ENCODE data around the gene HNF4A.
"Not testable (repeated sequence)": the region's sequence is repeated elsewhere in the genome, so short reads cannot be mapped to it uniquely, and the experiment has no call there.

The HNF4A gene

DNA sequence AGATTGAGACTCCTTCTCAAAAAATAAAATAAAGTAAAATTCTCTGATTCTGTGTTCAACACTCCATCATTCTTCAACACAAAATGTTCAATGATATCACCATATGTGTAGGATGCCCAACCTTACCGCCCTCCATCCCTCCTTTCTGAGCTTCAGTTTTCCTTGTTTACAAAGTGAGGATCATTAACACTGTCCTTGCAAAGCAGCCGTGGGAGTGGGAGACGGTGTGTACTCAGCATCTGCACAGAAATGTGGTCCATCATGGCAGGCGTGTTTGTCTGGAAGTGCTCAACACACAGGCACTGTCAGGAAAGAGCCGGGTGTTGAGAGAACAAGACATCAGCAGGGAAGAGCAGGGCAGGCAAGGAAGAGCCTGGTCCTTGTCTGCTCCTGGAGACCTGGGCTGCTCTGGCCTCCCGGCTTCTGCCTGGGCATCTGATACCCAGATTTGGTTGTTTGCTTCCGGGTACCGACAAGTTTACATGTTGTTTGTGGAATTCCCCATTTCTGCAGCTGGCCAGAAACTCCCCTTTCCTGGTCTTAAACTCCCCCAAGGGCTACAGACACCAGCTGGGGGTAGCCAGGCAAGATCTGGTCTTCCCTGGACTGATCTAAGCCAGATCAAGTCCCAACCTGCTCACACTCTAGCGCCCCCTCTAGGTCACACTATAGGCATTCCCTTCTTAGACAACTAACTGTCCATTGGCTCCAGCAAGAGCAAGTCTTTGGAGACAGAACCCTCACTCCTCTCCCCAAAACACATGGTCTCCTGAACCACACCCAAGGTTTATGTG, 93.5 kb downstream of the HNF4A start:
- DNase-seq: no peak

DNA sequence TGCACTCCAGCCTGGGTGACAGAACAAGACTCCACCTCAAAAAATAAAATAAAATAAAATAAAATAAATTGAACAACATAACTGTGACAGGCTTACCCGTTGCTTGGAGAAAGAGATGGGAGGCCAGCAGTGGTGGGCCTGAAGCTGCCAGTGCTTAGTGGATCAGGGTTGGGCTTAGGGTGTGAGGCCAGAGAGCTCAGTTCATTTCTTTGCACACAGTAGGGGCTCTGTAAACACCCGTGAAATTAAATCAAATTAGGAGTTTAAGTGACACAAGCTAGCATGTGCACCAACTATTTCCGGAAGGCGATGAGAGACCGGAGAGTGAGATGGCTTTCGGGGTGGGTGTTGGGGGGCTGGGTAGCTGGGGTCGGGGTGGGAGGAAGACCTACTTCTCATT, 94.4 kb downstream of the HNF4A start:
- DNase-seq: no peak

DNA sequence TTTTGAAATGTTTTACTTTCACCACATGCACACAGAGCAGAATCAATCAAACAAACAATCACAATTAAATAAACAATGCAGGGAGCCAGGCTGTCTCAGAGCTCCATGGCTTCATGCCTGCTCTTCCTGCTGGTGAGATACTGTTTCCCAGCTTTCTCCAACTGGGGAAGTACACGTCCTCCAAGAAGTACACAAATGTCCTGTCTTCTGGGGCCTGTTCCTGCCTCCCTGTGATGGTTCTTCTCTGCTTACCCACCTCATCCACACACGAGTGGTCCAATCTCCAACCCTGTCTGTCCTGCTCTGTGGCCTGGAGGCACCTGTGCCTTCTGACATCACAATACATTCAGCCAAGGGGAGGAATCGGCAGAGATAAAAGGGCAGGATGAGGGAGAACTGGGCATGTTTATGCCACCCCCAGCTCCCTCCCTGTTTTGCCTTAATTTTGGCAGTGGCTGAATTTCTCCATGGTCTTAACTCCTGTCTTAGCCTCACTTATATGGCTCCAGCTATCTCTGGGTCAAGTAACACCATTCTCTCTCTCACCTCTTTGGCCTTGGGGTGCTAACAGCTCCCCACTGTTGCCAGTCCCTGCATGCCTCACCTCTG, 94.9 kb downstream of the HNF4A start:
- DNase-seq: no peak

DNA sequence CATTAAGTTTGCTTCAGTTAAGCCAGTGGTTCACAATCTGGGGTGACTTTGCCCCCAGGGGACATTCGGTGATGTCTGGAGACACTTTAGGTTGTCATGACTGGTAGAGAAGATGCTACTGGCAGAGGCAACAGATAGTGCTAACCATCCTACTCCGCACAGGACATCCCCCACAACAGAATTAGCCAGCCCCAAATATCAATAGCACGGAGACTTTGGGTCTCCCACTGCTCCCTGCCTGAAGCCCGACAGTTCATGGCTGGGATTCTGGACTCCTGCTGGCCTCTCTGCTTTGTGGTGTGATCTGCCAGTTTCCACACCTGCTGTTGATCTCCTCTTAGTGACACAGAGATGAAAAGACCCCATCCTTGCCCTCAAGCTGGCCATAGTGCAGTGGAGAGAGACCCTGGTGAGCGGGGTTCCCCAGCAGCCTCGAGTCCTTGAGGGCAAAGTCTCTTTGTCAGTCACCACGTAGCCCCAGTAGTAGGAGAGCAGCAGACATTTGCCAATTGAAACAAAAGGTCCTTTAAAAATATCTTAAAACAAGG, 95.5 kb downstream of the HNF4A start:
- DNase-seq: no peak

DNA sequence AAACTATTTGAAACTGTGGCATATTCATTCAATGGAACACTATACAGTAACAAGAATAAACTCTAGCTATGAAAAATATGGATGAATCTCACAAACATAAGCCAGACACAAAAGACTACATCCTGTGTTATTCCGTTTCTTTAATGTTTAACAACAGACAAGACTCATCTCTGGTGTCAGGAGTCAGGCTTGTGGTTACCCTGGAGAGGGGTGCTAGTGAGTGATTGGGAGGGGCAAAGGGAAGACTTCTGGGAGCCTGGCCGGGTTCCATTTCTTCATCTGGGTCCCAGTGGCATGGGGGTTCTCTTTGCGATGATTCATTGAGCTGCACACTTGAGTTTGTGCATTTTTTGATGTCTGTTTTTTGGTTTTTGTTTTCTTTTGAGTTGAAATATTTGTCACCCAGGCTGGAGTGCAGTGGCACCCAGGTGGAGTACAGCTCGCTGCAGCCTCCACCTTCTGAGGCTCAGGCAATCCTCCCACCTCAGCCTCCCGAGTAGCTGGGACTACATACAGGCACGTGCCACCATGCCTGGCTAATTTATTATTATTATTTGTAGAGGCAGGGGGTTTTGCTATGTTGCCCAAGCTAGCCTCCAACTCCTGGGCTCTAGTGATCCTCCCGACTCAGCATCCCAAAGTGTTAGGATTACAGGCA, 98.9 kb downstream of the HNF4A start:
- DNase-seq: no peak

DNA sequence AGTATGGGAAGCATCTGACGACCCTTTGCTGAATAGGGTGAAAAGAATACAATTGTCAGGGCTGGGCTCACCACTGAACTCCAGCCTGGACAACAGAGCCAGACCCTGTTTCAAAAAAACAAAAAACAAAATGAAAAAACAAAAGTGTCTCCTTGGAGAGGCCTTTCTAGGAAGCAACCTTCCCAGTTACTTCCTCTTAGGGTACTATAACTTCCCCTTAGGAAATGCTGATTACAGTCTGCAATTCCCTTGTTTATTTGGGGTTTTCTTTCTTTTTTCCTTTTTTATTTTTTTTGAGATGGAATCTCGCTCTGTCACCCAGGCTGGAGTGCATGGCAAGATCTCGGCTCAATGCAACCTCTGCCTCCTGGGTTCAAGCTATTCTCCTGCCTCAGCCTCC, 99.6 kb downstream of the HNF4A start:
- no peak for DNase-seq

DNA sequence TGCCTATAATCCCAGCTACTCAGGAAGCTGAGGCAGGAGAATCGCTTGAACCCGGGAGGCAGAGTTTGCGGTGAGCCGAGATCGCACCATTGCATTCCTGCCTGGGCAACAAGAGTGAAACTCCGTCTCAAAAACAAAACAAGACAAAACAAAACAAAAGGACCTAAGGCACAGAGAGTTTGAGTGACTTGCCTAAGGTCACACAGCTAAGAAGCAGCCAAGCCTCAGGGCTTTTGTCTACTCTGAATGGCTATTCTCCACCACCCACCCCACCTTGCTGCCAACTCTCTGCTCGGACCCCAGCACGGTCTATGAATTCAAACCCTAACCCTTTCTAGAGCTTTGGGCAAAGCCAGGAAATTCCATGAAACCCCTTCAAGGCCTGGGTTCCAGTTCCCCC, 101.1 kb downstream of the HNF4A start:
- DNase-seq: no peak

DNA sequence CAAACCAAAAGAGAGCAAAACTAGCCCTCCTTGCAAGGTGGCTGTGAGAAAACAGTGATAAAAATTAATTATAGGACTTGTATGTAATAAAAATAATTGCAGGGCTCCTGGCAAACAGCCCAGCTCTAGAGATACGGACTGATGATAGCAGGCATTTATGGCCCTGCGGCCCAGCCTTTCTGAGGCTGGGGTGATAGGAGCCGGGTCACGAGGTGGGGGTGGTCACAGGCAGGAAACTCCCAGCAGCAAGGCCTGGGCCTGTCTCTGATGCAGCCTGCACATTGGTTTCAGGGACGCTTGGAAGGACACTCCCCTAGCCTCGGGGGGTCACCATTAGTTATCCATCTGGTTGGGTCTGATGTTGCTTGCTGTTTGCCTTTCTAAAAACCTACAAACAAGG, 101.5 kb downstream of the HNF4A start:
- no peak for DNase-seq

DNA sequence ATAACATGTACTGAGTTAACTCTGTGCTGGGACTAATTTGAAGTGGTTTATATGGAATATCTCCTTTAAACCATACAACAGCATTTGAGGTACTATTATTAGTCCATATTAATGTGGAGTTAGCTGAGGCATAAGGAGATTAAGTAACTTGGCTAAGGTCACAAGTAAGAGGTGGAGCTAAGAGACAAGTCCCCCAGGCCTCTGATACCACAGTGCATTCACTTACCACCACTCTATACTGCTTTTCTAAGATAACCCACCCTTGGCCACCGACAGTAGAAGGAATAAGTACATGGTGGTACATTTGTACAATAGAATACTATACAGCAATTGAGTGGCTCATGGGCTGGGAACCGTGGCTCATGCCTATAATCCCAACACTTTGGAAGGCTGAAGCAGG, 103.8 kb downstream of the HNF4A start:
- no peak for DNase-seq

DNA sequence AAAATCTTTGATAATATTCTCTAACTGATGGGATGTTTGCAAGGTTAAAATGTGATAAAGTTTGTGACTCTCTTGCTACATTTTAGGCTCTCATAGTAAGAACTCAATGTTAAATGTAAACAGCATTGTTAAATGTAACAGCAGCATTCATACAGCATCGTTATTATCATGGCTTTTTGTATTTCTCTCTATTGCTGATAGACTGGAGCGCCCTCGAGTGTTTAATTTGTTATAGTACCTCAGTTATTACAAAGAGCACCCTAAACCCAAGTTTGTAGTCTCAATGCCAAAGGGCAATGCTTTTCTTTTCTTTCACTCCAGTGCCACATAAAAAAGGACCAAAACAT, 105.3 kb downstream of the HNF4A start:
- DNase-seq: no peak

DNA sequence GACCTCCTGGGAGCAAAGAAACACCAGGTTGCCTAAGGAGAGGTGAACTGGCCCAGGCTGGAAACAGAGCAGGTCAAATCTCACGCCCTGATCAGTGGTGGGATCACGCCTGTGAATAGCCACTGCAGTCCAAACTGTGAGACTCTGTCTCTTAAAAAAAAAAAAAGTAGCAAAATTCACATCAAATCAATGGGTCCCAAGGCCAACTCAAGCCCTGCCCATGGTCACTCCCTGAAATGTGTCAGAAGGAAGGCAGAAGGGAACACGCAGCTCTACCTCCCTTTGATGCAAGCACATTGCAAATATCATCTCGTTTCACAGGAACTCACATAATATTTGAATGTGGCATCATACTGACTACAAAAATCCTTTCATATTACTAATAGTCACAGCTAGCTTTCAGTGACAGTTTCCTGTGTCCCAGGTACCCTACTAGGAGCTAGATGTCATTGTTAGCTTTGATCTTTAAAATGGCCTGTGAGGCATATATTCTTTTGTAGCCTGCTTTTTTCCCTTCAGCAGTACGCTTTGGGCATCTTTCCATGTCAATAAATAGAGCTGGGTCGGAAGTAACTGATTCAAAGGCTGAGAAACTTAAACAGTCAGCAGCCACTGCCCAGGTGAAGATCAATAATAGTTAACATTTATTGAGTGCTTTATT, 105.8 kb downstream of the HNF4A start:
- DNase-seq: no peak

DNA sequence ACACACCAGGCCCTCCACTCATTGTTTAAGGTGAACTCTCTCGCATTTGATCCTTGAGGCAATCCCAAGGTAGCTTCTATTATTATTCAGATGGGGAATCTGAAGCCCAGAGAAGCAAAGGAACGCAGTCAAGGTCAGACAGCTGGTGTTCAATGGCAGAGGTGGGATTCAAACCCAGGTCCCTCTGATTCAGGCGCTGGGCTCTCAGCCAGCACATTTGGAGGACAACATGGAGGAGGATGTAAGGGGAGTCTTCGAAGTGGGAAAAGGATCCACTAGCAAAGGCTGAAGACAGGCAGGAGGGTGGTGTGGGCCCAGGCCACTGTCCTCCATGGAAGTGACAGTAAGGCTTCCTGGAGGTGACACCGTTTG, 106.3 kb downstream of the HNF4A start:
- DNase-seq: no peak

DNA sequence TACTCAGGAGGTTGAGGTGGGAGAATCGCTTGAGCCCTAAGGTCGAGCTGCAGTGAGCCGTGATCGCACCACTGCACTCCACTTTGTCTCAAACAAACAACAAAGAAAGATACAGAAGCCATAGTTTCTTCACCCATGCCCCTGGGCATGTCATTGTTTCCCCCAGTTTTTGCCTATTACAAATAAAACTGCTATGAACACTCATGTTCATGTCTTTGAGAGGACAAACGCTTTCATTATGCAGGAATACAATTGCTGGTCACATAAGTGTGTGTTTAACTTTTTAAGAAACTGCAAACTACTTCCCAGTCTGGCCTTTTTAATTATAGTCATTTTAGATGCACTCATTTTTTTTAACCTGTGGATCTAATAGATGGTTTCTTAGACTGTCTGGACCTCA, 108.0 kb downstream of the HNF4A start:
- DNase-seq: no peak

DNA sequence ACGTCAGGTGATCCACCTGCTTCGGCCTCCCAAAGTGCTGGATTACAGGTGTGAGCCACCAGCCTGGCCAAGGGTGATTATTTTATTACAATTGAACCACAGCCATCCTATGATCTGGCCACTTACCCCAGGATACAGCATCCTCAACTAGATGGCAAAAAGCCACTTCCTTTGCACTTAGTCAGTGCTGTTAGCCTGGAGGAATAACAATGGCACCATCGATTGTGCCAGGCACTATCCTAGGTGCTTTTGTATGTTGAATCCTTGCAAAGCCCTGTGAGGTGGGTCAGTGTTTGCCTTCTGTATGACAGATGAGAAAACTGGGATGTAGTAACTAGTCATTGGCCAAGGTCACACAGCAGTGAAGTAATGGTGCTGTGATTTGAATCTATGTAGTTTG, 109.0 kb downstream of the HNF4A start:
- no peak for DNase-seq

DNA sequence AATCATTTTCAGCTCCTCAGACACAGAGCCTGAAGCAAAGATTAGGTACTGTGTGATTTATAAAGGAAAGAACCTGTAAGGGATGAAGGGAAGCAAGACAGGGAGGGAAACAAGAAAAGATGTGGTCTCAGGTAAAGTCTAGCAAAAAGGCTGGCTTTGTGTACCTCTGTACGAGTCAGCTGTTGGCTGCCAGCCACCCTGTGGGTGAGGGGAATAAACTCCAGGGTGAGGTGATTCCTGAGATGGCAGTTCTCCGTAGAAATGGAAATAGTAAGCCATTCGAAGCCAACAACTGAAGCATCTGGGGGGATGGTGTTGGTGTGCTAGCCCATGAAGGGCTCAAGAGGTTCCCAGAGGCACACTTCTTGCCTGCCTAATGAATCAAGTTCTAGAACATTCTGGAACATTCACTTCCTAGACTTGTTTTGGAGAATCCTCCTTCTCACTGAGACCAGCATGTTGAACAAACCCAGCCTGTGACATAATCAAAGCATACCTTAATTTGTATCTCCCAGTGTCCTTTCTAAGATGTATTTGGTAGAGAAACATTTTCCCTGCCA, 109.6 kb downstream of the HNF4A start:
- no peak for DNase-seq

DNA sequence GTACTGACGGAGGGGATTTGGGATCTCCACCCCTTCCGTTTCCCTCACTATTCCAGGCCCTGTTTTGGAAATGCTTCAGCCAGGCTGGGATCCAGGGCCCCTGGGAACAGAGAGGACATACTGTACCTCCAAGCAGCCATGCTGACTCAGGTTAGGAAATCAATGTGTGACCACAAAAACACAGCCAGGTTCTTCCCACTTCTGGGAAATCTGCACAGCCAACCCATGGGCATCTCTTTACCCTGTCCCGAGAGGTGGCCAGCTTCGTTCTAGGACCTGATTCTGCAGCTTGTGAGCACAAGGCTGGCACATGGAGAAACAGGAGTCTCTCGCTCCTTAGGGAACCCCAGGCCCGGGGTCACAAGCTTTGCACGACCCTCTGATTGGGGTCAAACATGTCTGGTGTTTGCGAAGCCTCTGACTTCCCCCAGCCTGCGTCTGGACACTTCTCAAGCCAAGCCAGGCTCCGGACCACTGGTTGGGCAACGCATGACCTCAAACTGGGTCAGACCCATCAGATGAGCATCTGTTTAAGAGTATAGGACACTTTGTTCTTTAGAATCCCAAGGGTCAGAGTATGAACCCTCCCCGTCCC, 111.9 kb downstream of the HNF4A start:
- no peak for DNase-seq

DNA sequence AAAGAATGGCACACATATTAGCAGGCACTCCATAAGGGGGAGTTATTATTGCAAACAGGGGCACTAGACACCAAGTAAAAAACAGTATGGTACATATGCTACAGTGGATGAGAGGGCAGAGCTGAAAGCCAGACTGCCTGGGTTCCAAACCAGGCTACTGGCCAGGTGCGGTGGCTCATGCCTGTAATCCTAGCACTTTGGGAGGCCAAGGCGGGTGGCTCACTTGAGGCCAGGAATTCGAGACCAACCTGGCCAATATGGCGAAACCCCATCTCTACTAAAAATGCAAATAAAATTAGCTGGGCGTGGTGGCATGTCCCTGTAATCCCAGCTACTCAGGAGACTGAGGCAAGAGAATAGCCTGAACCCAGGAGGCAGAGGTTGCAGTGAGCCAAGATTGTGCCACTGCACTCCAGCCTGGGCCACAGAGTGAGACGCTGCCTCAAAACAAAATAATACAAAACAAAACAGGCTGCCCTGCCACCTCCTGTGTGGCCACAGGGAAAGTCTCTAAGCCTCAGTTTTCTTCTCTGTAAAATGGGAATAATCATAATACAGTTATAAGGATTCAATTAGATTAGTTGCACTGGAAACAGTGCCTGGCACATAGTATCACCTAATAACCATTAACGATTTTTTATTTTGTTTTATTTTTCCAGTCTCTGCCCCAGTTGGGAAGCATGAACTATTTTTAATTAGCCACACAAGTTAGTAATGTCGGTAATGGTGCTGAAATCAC, 112.7 kb downstream of the HNF4A start:
- no peak for DNase-seq

DNA sequence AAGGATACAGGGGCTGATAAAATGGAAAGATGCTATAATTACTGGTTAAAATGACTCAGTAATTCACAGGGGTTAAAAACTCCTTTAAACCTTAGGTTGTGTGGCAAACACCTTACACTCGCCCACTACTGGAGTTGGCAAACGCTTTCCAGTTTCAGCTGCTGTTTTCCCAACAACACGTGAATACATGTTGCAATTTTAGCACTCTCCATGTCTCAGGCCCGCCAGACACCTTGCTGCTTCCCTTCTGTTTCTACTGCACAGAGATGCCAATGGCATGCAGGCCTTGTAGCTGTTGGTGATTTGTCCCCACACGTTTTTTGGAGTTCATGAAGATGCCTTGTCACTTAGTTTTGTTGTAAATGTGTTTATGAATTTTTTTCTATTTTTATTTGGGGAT, 114.8 kb downstream of the HNF4A start:
- no peak for DNase-seq

DNA sequence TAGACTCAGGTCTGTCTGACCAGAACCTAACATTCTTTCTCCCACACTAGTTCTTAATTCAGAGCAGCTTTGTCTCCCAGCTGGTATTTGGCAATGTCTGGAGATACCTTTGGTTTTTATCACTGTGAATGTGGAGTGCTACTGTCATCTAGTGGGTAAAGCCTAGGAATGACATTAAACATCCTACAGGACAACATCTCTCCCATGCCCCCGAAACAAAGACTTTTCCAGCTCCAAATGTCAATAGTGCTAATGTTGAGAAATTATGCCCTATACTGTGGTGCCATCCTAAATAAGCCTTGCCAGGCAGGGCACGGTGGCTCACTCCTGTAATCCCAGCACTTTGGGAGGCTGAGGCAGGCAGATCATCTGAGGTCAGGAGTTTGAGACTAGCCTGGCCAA, 116.0 kb downstream of the HNF4A start:
- DNase-seq: no peak

DNA sequence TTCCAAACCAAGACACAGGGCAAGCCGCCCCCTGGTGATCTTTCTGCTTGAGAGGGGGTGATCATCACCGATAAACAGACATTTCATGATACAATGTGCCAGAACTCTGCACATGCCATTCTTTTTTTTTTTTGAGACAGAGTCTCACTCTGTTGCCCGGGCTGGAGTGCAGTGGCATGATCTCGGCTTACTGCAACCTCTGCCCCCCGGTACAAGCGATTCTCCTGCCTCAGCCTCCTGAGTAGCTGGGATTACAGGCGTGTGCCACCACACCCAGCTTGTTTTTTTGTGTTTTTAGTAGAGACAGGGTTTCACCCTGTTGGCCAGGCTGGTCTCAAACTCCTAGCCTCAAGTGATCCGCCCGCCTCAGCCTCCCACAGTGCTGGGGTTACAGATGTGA, 116.8 kb downstream of the HNF4A start:
- DNase-seq: not testable (repeated sequence)

DNA sequence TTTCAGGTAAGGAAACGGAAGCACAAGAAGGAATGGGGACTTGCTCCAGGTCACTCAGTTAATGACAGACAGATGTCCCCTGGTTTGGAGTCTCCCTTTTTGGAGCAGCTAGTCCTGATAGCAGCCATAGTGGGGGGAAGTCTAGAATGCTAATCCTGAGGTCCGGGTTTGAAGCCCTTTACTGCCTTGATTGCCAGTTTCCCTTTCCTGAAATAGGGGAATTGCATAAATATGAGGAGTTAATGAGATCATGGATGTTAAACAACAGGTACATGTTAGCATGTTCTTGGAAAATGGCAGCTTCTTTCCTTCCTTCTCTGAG, 119.8 kb downstream of the HNF4A start:
- DNase-seq: no peak

Measured in activated gamma-delta T cell (primary cell).